Activated T-cell treated with anti-CD3 and anti-CD28 coated beads, Interleukin-2, amount 50 U/mL, for 48 hours (primary cell): ENCODE data around the gene PRKG1.

Experiments
- DNase-seq, 2 experiments: peaks; one replicate each; pipeline ENCODE4 v3.0.0-alpha.2; 2020

PRKG1 gene

DNA sequence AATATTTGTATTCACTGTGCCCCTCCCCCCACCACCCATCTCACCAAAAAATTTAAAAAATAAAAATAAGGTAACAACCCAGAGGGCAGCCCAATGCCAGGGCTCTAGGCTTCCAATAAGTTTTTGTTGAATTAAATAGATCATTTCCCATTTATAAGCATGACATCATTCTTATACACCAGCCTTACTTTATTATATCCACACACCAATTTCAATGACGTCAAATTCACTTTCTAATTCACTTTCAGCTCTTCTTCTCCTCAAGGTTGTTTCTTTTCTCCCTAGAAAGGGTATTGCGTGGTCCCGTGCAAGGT is 1238.6 kb downstream of the PRKG1 start:
- no peak for DNase-seq

DNA sequence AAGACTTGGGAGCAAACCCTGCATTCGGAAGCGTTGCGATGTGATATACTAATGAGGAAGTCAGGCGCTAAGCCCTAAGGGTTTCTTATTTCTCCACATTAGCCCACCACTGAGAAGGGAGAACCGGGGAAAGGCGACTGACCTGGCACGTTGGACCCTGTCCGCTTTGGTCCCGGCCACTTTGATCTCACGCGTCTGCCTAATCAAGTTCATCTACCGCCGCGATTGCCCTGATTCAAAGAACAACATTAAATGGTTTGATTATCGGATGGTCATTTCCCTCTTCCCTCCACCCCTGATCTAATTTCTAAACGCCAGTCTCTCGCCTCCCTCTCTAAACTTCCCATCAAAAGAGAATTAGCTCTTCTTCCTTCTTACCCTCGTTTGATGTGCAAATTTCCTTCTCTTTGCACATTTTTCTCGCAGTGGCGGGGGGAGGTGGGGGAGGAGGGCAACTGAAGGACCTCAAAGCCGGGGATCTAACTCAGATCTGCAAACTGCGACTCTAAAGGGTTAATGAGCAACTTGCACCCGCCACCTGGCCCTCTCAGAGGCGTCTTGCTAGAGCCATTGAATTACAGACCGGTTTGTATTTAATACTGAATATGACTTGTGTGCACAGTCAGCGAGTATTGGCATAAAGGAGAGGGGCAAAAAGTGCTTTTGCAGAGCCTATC is 1239.1 kb downstream of the PRKG1 start:
- no peak for DNase-seq

DNA sequence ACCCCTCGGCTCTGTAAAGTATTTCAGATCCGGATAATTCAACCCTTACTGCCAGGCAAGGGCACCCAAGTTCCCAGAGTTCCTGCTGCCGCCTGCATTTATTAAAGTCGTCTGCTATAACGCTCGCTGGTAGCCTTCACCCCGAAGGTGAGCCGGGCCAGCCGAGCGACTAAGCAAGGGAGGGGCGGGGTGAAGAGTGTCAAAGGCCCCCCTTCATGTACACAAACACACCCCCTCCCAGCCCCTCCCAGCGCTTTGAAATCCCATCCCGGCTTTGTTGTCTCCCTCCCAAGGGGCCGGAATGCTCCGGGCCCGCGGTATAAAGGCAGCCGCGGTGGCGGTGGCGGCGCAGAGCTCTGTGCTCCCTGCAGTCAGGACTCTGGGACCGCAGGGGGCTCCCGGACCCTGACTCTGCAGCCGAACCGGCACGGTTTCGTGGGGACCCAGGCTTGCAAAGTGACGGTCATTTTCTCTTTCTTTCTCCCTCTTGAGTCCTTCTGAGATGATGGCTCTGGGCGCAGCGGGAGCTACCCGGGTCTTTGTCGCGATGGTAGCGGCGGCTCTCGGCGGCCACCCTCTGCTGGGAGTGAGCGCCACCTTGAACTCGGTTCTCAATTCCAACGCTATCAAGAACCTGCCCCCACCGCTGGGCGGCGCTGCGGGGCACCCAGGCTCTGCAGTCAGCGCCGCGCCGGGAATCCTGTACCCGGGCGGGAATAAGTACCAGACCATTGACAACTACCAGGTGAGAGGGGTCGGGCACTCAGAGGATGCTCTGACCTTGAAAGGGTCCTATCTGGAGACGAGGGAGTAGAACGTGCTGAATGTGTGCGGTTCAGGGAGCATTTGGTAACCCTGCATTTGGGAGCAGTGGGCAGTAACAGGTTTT is 1239.9 kb downstream of the PRKG1 start, which contains the start of gene DKK1:
TSS of gene DKK1 (plus strand) at position 349 of the 889 bp plus-strand sequence. CDS start at position 503, 154 bp downstream.
- DNase-seq = peak; percentile 40 to 52

DNA sequence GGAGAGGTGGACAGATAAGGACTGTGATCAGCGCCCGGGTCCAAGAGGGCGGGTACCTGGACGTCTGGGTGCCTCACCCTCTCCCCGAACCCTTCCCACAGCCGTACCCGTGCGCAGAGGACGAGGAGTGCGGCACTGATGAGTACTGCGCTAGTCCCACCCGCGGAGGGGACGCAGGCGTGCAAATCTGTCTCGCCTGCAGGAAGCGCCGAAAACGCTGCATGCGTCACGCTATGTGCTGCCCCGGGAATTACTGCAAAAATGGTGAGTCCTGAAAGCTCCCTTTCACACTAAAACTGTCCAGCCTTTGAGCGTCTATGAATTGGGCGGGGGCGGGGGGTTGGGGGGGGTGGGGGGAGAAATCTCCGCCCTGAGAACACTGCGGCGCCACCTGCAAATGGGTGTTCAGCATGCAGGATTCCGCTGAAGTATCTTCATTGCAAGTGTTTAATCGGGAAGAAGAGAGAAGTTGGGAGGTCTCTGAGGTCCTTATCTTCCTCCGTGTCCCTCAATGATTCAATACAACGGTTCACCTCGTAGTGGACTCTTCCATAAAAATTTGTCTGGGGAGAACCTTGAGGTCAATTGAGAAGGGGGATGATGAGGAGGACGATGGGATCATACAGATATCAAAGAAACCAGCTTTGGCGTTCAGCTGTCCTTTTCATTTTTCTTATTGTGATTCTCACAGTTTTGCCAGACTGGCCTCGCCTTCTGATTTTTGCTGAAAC is 1240.7 kb downstream of the PRKG1 start:
- DNase-seq = peak in 1 of 2 experiments; percentile 16

DNA sequence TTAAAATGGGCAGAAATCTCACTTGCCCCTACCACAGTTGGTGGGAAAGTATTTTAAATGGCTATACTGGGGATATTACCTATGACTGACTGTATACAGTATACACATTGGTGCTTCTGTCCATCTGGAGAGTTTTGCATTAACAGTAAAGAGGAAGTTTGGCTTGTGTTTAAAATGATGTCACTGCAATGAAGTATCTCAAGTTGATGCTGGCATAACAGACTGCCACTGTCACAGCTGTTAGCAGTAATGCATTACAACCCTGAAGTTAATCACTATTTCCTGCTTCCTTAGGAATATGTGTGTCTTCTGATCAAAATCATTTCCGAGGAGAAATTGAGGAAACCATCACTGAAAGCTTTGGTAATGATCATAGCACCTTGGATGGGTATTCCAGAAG is 1241.7 kb downstream of the PRKG1 start:
- DNase-seq = no peak

DNA sequence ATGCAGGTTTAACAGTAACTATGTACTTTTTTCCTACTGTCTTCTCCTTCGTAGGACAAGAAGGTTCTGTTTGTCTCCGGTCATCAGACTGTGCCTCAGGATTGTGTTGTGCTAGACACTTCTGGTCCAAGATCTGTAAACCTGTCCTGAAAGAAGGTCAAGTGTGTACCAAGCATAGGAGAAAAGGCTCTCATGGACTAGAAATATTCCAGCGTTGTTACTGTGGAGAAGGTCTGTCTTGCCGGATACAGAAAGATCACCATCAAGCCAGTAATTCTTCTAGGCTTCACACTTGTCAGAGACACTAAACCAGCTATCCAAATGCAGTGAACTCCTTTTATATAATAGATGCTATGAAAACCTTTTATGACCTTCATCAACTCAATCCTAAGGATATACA is 1242.2 kb downstream of the PRKG1 start:
- DNase-seq = no peak

DNA sequence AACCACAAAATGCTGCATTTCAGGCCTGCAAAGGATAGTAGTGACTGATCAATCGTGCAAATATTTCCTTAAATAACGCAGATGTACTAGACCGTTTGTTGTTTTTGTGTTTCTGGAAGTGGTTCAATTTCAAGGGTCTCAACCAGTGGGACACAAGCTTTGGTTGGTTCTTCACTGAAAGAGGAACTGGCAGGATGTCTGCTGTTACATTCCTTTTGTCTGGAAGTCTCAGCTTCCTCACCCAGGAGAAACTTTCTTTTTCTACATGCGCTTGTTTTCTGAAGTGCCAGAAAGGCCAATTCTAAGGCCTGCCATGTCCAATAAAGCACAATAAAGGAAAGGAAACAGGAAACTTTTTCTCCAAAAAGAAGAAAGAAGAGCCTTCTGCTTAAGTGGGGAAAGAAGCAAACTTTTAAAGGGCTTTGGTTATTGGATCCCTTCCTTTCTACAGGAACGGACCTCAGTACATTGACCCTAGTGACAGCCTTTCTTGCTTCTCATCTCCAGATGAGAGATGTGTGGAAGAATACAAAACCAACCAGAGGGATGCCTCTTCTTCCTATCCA is 1243.9 kb downstream of the PRKG1 start:
- DNase-seq = no peak

DNA sequence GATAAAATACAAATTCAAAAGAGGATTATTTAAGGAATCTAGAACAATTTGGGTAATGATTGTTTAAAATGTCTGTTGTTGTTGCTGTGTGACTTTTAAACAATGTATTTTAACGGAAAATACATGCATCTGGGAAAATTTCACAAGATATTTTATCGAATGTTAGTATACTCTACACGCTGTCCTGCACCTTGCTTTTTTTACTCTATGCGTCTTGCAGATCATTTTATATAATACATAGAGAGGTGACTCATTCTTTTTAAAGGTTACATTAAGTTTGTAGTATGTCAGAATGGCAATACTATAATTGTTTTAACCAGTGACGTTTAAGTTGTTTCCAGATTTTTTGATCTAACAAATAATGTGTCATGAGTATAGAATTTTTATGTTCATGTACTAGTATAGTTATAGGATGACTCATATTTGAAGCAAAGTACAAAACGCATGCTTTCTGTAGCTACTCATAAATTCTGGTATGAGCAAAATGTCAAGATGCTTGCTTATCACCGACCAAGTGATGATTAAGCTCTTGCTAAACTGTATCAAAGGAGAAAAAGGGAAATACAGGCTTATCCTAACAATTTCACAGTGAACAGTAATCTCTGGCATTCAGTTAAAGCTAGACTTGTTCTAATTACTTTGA is 1244.7 kb downstream of the PRKG1 start:
- no peak for DNase-seq

DNA sequence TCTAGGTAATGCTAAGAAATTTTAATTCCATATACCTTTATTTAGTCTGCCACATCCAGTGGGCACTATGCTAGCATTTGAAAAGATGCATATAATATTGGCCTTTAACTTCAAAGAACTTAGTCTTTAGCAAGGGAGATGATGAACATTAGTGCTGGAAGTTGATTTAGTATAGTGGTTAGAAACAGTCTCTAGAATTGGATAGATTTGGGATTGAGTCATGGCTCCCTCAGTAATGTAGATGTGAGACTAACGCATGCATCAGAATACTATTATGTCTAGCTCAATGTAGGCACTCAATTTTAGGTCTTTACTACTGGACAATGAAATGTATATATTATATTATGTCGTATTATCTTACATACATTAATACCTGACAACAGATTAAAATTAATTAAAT is 1245.6 kb downstream of the PRKG1 start:
- no peak for DNase-seq

DNA sequence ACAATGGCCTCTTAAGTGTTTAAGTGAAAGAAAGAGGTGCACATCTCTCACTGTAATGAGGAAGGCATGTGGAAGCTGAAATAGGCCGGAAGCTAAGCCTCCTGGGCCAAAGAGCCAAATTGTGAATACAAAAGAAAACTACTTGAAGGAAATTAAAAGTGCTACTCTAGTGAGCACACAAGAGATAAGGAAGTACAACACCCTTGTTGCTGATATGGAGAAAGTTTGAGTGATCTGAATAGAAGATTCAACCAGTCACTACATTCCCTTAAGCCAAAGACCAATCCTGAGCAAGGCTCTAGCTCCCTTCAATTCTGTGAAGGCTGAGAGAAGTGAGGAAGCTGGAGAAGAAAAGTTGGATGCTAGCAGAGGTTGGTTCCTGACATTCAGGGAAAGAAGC is 1248.0 kb downstream of the PRKG1 start:
- no peak for DNase-seq

DNA sequence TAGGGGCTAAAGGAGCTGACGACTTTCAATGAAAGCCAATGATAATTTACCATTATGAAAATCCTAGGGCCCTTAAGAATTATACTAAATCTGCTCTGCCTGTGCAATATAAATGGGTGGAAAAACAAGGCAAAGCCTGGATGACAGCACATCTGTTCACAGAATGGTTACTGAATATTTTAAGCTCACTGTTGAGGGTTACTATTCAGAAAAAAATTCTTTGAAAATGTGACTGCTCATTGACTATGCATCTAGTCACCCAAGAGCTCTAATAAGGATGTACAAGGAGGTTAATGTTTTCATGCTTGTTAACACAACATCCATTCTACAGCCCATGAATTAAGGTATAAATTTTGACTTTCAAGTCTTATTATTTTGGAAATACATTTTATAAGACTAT is 1248.6 kb downstream of the PRKG1 start:
- DNase-seq = no peak

DNA sequence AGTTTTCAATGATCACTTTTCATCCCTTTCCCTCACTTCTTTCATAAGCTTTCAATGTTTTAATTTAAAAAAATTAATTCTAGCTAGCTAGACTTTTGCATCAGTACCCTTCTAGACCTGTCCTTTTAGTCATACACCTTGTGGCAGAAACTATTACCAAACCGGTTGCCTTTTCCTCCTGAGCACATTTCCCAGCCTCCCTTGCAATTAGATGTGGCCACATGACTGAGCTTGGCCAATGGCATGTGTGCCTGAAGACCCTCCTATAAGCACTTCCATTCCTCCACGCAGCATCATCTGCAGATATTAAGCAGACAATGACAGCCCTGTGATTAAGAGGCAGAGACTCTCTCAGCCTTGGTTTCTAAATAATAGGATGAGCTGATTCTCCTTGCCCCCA is 1252.1 kb downstream of the PRKG1 start:
- DNase-seq = no peak

DNA sequence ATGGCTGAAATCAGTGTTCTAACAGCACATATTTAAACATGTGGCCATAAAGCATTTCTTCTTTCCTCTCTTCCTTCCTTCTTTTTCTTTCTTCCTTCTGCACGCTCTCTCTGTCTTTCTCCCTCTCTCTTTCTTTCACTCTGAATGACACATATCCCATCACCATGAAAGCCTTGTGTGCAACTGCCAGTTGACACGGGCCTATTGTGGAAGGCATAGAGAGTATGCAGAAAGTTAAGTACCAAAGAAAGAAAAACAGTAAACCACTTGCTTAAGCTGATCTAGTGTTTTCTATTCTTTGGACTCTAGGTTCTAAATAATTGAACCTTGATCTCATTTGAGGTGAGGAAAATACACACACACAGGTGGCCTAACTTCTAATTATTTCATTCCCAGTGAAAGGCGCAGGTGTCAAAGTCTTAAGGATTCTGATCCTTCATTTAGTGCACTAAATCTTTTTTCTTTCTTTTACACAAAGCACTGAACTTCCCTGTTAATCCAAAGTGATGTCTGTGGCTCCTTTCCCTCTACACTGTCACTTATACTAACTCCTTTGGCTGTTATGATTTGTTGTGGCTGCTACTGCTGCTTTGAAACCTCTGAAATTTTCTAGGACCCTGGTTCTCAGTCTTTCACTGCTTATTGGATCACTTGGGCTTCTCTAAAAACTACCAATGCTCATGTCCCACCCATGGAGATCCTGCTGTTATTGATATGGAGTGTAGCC is 1257.5 kb downstream of the PRKG1 start:
- no peak for DNase-seq

DNA sequence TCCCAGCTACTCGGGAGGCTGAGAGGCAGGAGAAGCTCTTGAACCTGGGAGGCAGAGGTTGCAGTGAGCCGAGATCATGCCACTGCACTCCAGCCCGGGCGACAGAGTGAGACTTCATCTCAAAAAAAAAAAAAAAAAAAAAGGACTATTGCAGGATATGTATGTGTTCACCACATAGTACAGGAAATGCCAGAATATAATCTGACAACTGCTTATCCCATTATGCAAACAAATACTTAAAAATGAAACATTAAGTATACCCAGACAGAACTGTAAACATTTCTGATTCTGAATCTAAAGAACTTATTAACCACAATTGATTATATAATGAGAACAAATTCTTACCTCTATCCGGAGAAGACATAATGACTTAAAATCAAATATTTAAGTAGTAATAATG is 1258.5 kb downstream of the PRKG1 start:
- DNase-seq = no peak

DNA sequence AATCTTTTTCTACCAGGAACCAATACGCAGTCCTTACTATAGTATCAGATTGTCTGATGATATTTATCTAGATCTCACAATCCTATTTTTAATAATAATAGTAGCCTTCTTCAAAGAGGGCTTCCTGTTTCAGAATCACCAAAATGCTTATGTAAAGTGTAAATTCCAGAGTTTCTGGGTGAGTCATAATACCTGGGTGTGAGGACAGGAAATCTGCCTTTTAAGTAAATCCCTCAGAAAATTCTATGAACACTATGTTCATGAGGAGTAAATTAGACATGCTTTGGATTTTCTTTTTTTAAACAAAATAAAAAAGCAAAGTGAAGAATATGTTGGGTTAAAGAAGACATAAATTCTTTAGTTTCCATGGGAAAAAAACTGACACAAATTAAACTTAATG is 1260.3 kb downstream of the PRKG1 start:
- DNase-seq = no peak

DNA sequence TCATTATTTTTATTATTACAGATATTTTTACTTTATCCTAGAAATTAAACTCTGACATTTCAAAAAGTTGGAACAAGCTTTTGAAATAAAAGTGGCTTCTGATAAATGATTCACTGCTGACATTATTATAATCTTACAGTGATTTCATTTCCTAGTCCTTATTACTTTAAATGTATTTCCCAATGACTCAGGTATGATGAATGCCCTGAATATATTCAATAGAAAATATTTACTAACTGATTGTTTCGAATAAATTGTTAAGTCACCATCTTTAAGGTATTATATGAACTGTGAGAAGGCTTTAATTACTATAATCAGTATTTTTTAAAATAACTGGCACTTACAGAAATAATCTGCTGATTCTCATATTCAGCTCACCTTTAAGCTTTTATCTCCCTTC is 1261.4 kb downstream of the PRKG1 start:
- no peak for DNase-seq

DNA sequence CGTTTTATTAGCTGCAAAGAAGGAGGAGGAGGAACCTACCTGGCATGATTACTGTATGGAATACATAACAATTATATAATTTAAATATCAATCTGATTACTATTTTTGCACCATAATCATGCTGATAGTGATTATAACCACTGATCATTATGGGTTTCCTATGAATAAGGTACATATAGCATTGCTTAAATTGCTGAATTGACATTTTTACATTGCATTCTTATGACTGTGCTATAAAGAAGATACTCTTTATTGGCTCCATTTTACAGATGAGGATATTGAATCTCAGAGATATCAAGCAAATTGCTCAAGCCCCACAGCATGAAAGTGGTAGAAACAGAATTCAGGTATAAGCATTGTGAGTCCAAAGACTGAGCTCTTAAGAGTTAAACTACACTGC is 1262.9 kb downstream of the PRKG1 start:
- DNase-seq = no peak

DNA sequence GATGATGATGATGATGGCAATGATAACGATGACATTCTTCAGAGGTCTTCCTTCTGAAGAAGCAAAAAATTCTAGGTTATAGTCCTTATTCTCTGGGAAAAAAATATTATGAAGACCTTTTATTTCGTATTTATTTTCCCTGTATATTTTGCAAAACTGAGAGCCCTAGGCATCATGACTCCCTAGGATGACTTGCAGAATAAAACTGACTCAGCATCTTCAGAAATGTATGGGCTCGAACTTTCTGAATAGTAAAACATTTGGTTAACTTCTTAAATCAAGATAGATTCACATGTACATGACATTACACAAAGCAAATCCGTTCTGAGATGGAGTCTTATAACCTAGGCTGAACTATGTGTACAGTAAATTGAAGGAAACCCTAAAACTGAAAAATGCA is 1269.2 kb downstream of the PRKG1 start:
- no peak for DNase-seq

DNA sequence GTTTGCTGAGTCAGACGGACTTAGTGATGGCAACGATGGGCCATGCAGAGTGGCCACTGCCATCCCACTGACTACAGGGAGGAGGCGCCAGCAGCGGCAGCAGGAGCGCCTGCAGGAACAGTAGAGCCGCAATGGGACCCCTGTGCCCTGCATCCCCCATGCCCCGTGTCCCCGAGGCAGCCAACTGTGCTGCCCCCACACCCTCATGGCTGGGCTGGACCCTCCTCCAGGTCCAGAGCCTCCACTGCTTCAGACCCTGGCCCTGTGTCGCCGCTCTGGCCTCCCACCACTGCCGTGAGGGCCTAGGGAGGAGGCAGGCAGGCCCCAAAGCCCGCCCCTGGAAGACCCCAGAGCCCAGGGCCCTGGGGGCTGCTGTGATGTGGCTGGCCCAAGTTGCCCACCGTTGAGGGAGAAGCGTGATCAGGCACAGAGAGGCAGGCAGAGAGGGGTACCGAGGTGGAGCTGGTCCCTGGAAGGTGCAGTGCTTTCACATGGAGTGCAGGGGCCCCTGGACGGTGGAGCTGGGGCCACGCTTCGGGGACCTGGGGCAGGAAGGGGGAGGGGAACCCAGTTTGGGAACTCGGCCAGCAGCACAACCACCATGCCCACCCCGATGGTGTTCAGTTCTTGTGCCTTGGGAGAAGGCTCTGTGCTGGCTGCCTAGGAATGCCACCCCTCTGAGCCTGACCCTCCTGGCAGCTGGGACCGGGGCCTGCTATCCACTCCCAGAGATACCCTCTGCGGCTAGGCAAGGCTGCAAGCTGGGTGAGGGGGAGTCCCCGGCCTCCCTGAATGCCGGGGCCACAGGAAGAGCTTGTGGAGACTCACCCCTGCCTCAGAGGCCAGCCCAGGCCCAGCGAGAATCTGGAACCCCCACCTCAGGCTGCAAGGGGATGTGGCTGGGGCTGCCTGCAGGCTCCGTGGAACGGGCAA is 1272.4 kb downstream of the PRKG1 start:
- DNase-seq = no peak

DNA sequence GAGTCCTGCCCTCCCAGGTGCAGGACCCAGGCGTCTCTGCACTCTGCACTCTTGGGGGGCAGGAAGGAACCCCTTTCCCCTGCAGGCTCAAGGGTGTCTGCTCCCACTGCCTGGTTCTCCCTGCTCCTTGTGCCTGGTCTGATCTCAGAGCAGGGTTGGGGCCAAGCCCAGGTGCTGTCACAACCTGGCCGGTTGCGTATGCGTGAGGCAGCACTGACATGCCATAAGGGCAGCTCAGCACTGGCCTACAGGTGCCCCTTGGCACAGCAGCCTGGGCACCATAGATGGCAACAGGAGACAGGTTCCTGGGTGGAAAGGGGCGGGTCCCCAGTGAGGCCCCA is 1273.0 kb downstream of the PRKG1 start:
- DNase-seq = no peak
